ENCODE results near the gene STAT6. TPM values are rescaled to one million over a fixed set of nuclear protein-coding genes. Genes with fewer than 3 reads are reported as not detected.

The STAT6 gene
- total RNA-seq, 1 experiment from 2014 or later = 44.4 TPM

- H3K4me3 Mint-ChIP-seq = peak overlapping the region; percentile 86 to 91; a peak in 4 of 5 replicates
- H3K9me3 ChIP-seq (ENCODE audit: control insufficient read depth, low read depth, low read length) = no peaks in the 10 kb centered on the region
- H3K79me2 ChIP-seq (ENCODE audit: insufficient read depth, low read length) = peaks cover 14% of the 10 kb centered on the region; the same call in 1 of the 2 replicates
- peaks cover 4% of the 10 kb centered on the region for H3K23me2 ChIP-seq (ENCODE audit: insufficient read length, low read depth, low read length, poor library complexity, severe bottlenecking)
- DNase-seq = no peak
- peaks cover 32 to 41% of the 10 kb centered on the region in 2 experiments for H3K4me1 Mint-ChIP-seq
- peaks cover 8% of the 10 kb centered on the region for H3K79me1 ChIP-seq (ENCODE audit: insufficient read depth, low read depth, low read length, poor library complexity, severe bottlenecking)
- H3K23ac ChIP-seq (ENCODE audit: insufficient read length, low read depth, low read length) = no peak overlapping the region
- no peak overlapping the region for H4K8ac ChIP-seq (replicated peaks; ENCODE audit: insufficient read length, low read depth, low read length)
- H4K20me1 ChIP-seq (ENCODE audit: control insufficient read depth, insufficient read depth, insufficient read length) = no peaks in the 10 kb centered on the region
- no peak overlapping the region for H3K56ac ChIP-seq (ENCODE audit: insufficient read length, low read depth, low read length)
- peak overlapping the region; percentile 75 for H3K4me2 ChIP-seq (ENCODE audit: insufficient read depth, insufficient read length, low read length)
- no CpG with 5 or more reads among the region's 7 CpGs for WGBS (ENCODE audit: extremely low coverage, insufficient read length, low lambda C conversion rate)
- H2BK20ac ChIP-seq (ENCODE audit: low read depth, low read length, poor library complexity, severe bottlenecking) = no peak overlapping the region
- H3K4me1 ChIP-seq (ENCODE audit: insufficient read depth, low read length) = peaks cover 10% of the 10 kb centered on the region
- peaks cover 3 to 7% of the 10 kb centered on the region in 2 experiments; a peak in 3 of 5 replicates for H3K9me3 Mint-ChIP-seq
- no peak overlapping the region for H3K4ac ChIP-seq (ENCODE audit: low read depth, low read length)
- H2BK12ac ChIP-seq (ENCODE audit: insufficient read length, low read depth, low read length) = no peak overlapping the region
- H2BK120ac ChIP-seq (ENCODE audit: low read depth, low read length, poor library complexity, severe bottlenecking) = no peak overlapping the region
- H3K18ac ChIP-seq (ENCODE audit: insufficient read length, low read depth, low read length) = no peak overlapping the region
- no peak overlapping the region for H2BK15ac ChIP-seq (ENCODE audit: low read depth, low read length)
- no peak overlapping the region for H3K27ac ChIP-seq (ENCODE audit: insufficient read length, low read depth, low read length)
- peaks cover 7 to 10% (median 10%) of the 10 kb centered on the region in 3 experiments for H3K36me3 Mint-ChIP-seq (ENCODE audit: insufficient read depth in 1 of 3, low read depth in 3 of 3)
- no peak overlapping the region for H4K5ac ChIP-seq (ENCODE audit: insufficient read length, low read depth, low read length)
- no peak overlapping the region for H2AK5ac ChIP-seq (ENCODE audit: insufficient read length, low read length)
- no peak overlapping the region for H2BK5ac ChIP-seq (ENCODE audit: insufficient read length, low read length)
- H2AFZ ChIP-seq (ENCODE audit: low read length) = no peak overlapping the region
- no peak overlapping the region for H4K91ac ChIP-seq (ENCODE audit: insufficient read length, low read depth, low read length)
- TF ChIP-seq, protein P1, sequence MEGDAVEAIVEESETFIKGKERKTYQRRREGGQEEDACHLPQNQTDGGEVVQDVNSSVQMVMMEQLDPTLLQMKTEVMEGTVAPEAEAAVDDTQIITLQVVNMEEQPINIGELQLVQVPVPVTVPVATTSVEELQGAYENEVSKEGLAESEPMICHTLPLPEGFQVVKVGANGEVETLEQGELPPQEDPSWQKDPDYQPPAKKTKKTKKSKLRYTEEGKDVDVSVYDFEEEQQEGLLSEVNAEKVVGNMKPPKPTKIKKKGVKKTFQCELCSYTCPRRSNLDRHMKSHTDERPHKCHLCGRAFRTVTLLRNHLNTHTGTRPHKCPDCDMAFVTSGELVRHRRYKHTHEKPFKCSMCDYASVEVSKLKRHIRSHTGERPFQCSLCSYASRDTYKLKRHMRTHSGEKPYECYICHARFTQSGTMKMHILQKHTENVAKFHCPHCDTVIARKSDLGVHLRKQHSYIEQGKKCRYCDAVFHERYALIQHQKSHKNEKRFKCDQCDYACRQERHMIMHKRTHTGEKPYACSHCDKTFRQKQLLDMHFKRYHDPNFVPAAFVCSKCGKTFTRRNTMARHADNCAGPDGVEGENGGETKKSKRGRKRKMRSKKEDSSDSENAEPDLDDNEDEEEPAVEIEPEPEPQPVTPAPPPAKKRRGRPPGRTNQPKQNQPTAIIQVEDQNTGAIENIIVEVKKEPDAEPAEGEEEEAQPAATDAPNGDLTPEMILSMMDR (conservative IDR thresholded peaks at IDR 0.05) = no peak
- H3T11ph ChIP-seq (ENCODE audit: low read length) = no peak overlapping the region
- H3K27me3 Mint-ChIP-seq (ENCODE audit: low read depth) = no peaks in the 10 kb centered on the region; the same call in 1 of the 2 replicates
- 0 out of 7 replicates have a peak overlapping the region, but pooled peaks of 1 of the 3 experiments have one; percentile 13 for H3K27ac Mint-ChIP-seq
- no peak overlapping the region for H3K9ac ChIP-seq (ENCODE audit: extremely low read depth, insufficient read length, low read length)
- no peaks in the 10 kb centered on the region for H3K27me3 ChIP-seq (ENCODE audit: insufficient read depth, low read length)
- H3K14ac ChIP-seq (ENCODE audit: insufficient read depth, low read length) = no peak overlapping the region
These were observed 15.4 kb upstream of the STAT6 start for GRCh38 chr12:57126561-57126960.
